Measurements from ENCODE around the gene MVP. TPM values are rescaled to one million over a fixed set of nuclear protein-coding genes. Genes with fewer than 3 reads are reported as not detected.

Gene MVP
- total RNA-seq, 2 experiments from 2014 or later = 6.3 to 6.8 TPM

DNA sequence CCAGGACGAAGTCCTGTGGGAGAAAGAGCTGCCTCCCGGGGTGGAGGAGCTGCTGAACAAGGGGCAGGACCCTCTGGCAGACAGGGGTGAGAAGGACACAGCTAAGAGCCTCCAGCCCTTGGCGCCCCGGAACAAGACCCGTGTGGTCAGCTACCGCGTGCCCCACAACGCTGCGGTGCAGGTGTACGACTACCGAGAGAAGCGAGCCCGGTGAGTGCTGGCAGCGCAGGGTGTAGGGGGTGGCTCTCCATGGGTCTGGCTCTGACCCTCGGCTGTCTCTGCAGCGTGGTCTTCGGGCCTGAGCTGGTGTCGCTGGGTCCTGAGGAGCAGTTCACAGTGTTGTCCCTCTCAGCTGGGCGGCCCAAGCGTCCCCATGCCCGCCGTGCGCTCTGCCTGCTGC lies 21.4 kb downstream of the MVP start:
- H2AFZ ChIP-seq (ENCODE audit: low read length) = no peak overlapping the region
- no peaks in the 10 kb centered on the region for H3K9me2 ChIP-seq (ENCODE audit: insufficient read depth, low read length)
- intact Hi-C loops (cut with micrococcal nuclease; ENCODE audit: unreplicated experiment) = no loop called here
- H3K79me2 ChIP-seq (ENCODE audit: insufficient read depth, low read depth, low read length) = no peaks in the 10 kb centered on the region
- POLR2A ChIA-PET = no interaction called here
- H3K4me2 ChIP-seq (ENCODE audit: low read length) = no peak overlapping the region
- DNase-seq (ENCODE audit: low spot score) = no peak
- TF ChIP-seq, protein P1, sequence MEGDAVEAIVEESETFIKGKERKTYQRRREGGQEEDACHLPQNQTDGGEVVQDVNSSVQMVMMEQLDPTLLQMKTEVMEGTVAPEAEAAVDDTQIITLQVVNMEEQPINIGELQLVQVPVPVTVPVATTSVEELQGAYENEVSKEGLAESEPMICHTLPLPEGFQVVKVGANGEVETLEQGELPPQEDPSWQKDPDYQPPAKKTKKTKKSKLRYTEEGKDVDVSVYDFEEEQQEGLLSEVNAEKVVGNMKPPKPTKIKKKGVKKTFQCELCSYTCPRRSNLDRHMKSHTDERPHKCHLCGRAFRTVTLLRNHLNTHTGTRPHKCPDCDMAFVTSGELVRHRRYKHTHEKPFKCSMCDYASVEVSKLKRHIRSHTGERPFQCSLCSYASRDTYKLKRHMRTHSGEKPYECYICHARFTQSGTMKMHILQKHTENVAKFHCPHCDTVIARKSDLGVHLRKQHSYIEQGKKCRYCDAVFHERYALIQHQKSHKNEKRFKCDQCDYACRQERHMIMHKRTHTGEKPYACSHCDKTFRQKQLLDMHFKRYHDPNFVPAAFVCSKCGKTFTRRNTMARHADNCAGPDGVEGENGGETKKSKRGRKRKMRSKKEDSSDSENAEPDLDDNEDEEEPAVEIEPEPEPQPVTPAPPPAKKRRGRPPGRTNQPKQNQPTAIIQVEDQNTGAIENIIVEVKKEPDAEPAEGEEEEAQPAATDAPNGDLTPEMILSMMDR (conservative IDR thresholded peaks at IDR 0.05; ENCODE audit: low read length) = no peak
- no peak for TF ChIP-seq EZH2phosphoT487 (IDR thresholded peaks at IDR 0.05; ENCODE audit: borderline replicate concordance, low read depth, low read length)
- CTCF ChIA-PET (ENCODE audit: unreplicated experiment) = no interaction called here
- H3K4me1 ChIP-seq (ENCODE audit: insufficient read depth, low read length, poor library complexity, severe bottlenecking) = no peaks in the 10 kb centered on the region
- no TSS peak for BruUV-seq (replicated peaks)
- H3K9me3 ChIP-seq (ENCODE audit: low read length) = no peaks in the 10 kb centered on the region
- no peak overlapping the region for H3K27ac ChIP-seq (ENCODE audit: low read depth, low read length, poor library complexity, severe bottlenecking)
- no peaks in the 10 kb centered on the region for H3K36me3 ChIP-seq (ENCODE audit: insufficient read depth, low read length)
- H4K20me1 ChIP-seq (ENCODE audit: insufficient read depth, low read length) = no peaks in the 10 kb centered on the region
- no peak overlapping the region for H3K4me3 ChIP-seq (ENCODE audit: low read depth, low read length, poor library complexity, severe bottlenecking)

DNA sequence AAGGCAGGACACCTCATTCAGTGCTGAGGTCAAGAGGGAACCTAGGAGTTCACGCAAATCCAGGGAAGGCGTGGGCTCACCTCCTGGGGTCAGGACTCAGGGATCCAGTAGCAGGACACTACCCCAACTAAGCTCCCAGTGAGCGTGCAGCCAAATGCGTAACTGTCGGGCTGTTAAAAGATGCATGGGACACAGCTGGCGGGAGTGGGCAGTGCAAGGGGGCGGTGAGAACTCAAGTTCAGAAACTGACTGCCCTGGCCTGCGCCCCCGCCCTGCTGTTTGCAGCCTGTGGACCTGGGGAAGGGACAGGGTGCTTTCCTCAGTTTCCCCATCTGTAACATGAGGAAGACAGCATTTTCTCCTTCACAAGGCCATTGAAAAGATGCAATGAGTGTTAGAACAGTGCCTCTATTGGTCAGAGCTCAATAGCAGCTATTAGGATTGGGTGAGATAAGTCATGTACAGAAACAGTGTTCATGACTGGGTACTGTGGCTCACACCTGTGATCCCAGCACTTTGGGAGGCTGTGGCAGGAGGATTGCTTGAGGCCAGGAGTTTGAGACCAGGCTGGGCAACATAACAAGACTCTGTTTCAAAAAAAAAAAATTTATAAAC lies 22.6 kb downstream of the MVP start:
- no peaks in the 10 kb centered on the region for H3K9me2 ChIP-seq (ENCODE audit: insufficient read depth, low read length)
- H4K20me1 ChIP-seq (ENCODE audit: insufficient read depth, low read length) = no peaks in the 10 kb centered on the region
- intact Hi-C loops (cut with micrococcal nuclease; ENCODE audit: unreplicated experiment) = no loop called here
- H3K4me2 ChIP-seq (ENCODE audit: low read length) = no peak overlapping the region
- H3K4me3 ChIP-seq (ENCODE audit: low read depth, low read length, poor library complexity, severe bottlenecking) = no peak overlapping the region
- BruUV-seq (replicated peaks) = no TSS peak
- H2AFZ ChIP-seq (ENCODE audit: low read length) = no peak overlapping the region
- H3K4me1 ChIP-seq (ENCODE audit: insufficient read depth, low read length, poor library complexity, severe bottlenecking) = no peaks in the 10 kb centered on the region
- CTCF ChIA-PET (ENCODE audit: unreplicated experiment) = no interaction called here
- no peak for DNase-seq (ENCODE audit: low spot score)
- POLR2A ChIA-PET = no interaction called here
- H3K9me3 ChIP-seq (ENCODE audit: low read length) = no peaks in the 10 kb centered on the region
- H3K36me3 ChIP-seq (ENCODE audit: insufficient read depth, low read length) = no peaks in the 10 kb centered on the region
- TF ChIP-seq, protein P1 (conservative IDR thresholded peaks at IDR 0.05; ENCODE audit: low read length) = peak; percentile 60
- no peak for TF ChIP-seq EZH2phosphoT487 (IDR thresholded peaks at IDR 0.05; ENCODE audit: borderline replicate concordance, low read depth, low read length)
- no peak overlapping the region for H3K27ac ChIP-seq (ENCODE audit: low read depth, low read length, poor library complexity, severe bottlenecking)
- no peaks in the 10 kb centered on the region for H3K79me2 ChIP-seq (ENCODE audit: insufficient read depth, low read depth, low read length)

DNA sequence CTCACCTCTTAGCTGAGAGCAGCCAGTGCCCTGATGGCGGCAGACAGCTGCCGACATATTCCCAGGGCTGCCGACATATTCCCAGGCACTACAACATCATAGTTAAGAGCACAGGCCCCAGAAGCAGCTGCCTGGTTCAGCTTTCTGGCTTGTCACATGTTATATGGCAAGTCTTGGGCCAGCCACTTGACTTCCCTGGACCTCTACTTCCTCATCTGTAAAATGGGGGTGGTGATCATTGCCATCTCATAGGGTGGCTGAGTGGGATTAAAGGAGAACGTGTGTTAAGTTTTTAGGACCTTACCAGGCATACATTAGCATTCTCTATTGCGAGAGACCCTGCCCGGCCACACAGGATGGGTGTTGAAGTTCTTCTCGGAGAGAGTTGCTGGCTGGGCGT lies 23.7 kb downstream of the MVP start:
- Histone ChIP-seq H3K4me3 (ENCODE audit: low read depth, low read length, poor library complexity, severe bottlenecking) (no peak overlapping the region), H3K79me2 (ENCODE audit: insufficient read depth, low read depth, low read length) (no peaks in the 10 kb centered on the region), H3K9me2 (ENCODE audit: insufficient read depth, low read length) (no peaks in the 10 kb centered on the region), H3K27ac (ENCODE audit: low read depth, low read length, poor library complexity, severe bottlenecking) (no peak overlapping the region), H2AFZ (ENCODE audit: low read length) (no peak overlapping the region), H3K9me3 (ENCODE audit: low read length) (no peaks in the 10 kb centered on the region), H3K4me2 (ENCODE audit: low read length) (no peak overlapping the region), H4K20me1 (ENCODE audit: insufficient read depth, low read length) (no peaks in the 10 kb centered on the region), H3K36me3 (ENCODE audit: insufficient read depth, low read length) (no peaks in the 10 kb centered on the region), H3K4me1 (ENCODE audit: insufficient read depth, low read length, poor library complexity, severe bottlenecking) (no peaks in the 10 kb centered on the region)
- ChIA-PET POLR2A (no interaction called here), CTCF (ENCODE audit: unreplicated experiment) (no interaction called here)
- intact Hi-C loops (cut with micrococcal nuclease; ENCODE audit: unreplicated experiment) = no loop called here
- no peak for DNase-seq (ENCODE audit: low spot score)
- no peak for TF ChIP-seq EZH2phosphoT487 (IDR thresholded peaks at IDR 0.05; ENCODE audit: borderline replicate concordance, low read depth, low read length)
- TF ChIP-seq, protein P1 (conservative IDR thresholded peaks at IDR 0.05; ENCODE audit: low read length) = no peak
- no TSS peak for BruUV-seq (replicated peaks)

Data from OCI-LY7 (cell line).